Endothelial cell of hepatic sinusoid (primary cell): Measurements from ENCODE around the gene EPS8.

ENCODE experiments used
- in situ Hi-C: cut with HindIII; loops from 2 replicates; pipeline ENCODE4 v1.10.0; 2017; ENCODE audit warnings: low sequenced_read_pairs

The EPS8 gene

GRCh38 chr12:15613981-15614380, 175.2 kb downstream of the EPS8 start:
- in situ Hi-C loops, result no loop called here

GRCh38 chr12:15608941-15609340, 180.2 kb downstream of the EPS8 start:
- in situ Hi-C loops, result no loop called here

- in situ Hi-C loops, result no loop called here
Observed at GRCh38 chr12:15608406-15608805, 180.8 kb downstream of the EPS8 start.

- in situ Hi-C loops, result no loop called here
Observed at GRCh38 chr12:15605881-15606590, 183.2 kb downstream of the EPS8 start.

GRCh38 chr12:15603474-15604085, 185.6 kb downstream of the EPS8 start:
- in situ Hi-C loops, result no loop called here

GRCh38 chr12:15602051-15602672, 187.0 kb downstream of the EPS8 start:
- in situ Hi-C loops, result no loop called here

GRCh38 chr12:15601210-15601800, 187.9 kb downstream of the EPS8 start:
- in situ Hi-C loops, result no loop called here

GRCh38 chr12:15600223-15600935, 188.8 kb downstream of the EPS8 start:
- in situ Hi-C loops, result no loop called here

GRCh38 chr12:15599266-15600037, 189.7 kb downstream of the EPS8 start:
- in situ Hi-C loops, result no loop called here

- in situ Hi-C loops, result no loop called here
Observed at GRCh38 chr12:15597125-15597830, 191.9 kb downstream of the EPS8 start.

- in situ Hi-C loops, result no loop called here
Observed at GRCh38 chr12:15596174-15596573, 193.0 kb downstream of the EPS8 start.

GRCh38 chr12:15592934-15593333, 196.3 kb downstream of the EPS8 start:
- in situ Hi-C loops, result no loop called here

- in situ Hi-C loops, result no loop called here
Observed at GRCh38 chr12:15591811-15592210, 197.4 kb downstream of the EPS8 start.

GRCh38 chr12:15590180-15590826, 198.9 kb downstream of the EPS8 start:
- in situ Hi-C loops, result no loop called here

- in situ Hi-C loops, result no loop called here
Observed at GRCh38 chr12:15589328-15590032, 199.7 kb downstream of the EPS8 start.

- in situ Hi-C loops, result no loop called here
Observed at GRCh38 chr12:15584366-15585041, 204.7 kb downstream of the EPS8 start.

- in situ Hi-C loops, result no loop called here
Observed at GRCh38 chr12:15583804-15584203, 205.4 kb downstream of the EPS8 start.

GRCh38 chr12:15581006-15581405, 208.2 kb downstream of the EPS8 start:
- in situ Hi-C loops, result no loop called here
